GM12864 (cell line): Measurements from ENCODE around the gene CHERP.
A peak's percentile ranks its signal among the peaks of the same experiment; 100 is the strongest.

Experiments used
- DNase-seq: peaks from one replicate; pipeline ENCODE4 v3.0.0-alpha.2; 2011; ENCODE audit warnings: low read depth
- H3K4me3 ChIP-seq: 2 replicates; pipeline ENCODE4 v1.5.1; 2011; ENCODE audit warnings: mild to moderate bottlenecking, low read depth, low read length, control low read depth
- CTCF ChIP-seq: IDR thresholded peaks from 2 replicates; pipeline ENCODE4 v1.5.1; 2011; ENCODE audit warnings: low read depth, mild to moderate bottlenecking, moderate library complexity, low read length, control low read depth, inconsistent platforms; ENCODE audit errors: missing control alignments

The CHERP gene

GRCh38 chr19:16540948-16541347, 1.3 kb downstream of the CHERP start:
- no peak for DNase-seq

GRCh38 chr19:16537111-16537510, 5.1 kb downstream of the CHERP start:
- no peak for TF ChIP-seq CTCF
- H3K4me3 ChIP-seq = no peak overlapping the region
- DNase-seq = no peak

More at GRCh38 chr19:16540948-16541347, 1.3 kb downstream of the CHERP start:
- peak overlapping the region; percentile 77 for H3K4me3 ChIP-seq
- no peak for TF ChIP-seq CTCF

- no peak for TF ChIP-seq CTCF
These were observed 6.1 kb downstream of the CHERP start for GRCh38 chr19:16536130-16536529.

GRCh38 chr19:16535381-16535780, 6.9 kb downstream of the CHERP start:
- no peak for DNase-seq
- no peak for TF ChIP-seq CTCF
- no peak overlapping the region for H3K4me3 ChIP-seq

More at GRCh38 chr19:16536130-16536529, 6.1 kb downstream of the CHERP start:
- H3K4me3 ChIP-seq = no peak overlapping the region
- DNase-seq = no peak

GRCh38 chr19:16532440-16533234, 9.6 kb downstream of the CHERP start:
- TF ChIP-seq CTCF = no peak
- no peak overlapping the region for H3K4me3 ChIP-seq
- DNase-seq = no peak

- DNase-seq = no peak
- no peak for TF ChIP-seq CTCF
- H3K4me3 ChIP-seq = no peak overlapping the region
These were observed 10.9 kb downstream of the CHERP start for GRCh38 chr19:16531380-16531669.
